NCI-H1694 treated with DMSO at 0.1 percent for 48 hours (cell line): ENCODE results near the gene LSMEM2.
"Not testable (repeated sequence)": the region's sequence is repeated elsewhere in the genome, so short reads cannot be mapped to it uniquely, and the experiment has no call there.

Experiments
- DNase-seq: peaks from one replicate; lab custom pipeline; 2025; lab: John Stamatoyannopoulos, UW

The LSMEM2 gene

GRCh38 chr3:50278880-50279224, at the start of gene LSMEM2:
LSMEM2 (plus strand) TSS chr3:50279087; CDS start chr3:50279114, 27 bp downstream.
- DNase-seq, result no peak

DNA sequence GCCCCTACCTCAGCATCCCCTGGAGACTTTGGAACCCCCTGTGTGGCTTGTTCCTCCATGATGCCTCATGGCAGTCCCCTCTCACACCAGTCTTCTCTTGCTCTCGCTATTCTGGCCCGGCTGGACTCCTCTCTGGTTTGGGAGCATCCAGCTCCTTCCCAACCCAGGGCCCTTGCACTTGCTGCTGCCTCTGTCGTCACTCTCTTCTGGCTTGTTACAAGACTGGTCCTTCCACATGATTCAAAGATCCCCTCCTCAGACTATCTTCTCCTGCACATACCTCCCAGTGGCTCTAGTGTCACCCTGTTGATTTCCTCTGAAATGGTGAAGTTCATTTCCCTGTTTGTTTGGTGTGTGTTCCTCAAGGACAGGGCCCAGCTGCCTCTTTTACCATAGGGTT, 49.4 kb upstream of the LSMEM2 start:
- no peak for DNase-seq

- DNase-seq, result no peak
These were observed 48.6 kb upstream of the LSMEM2 start for GRCh38 chr3:50230104-50230793.

GRCh38 chr3:50230794-50231125, 48.1 kb upstream of the LSMEM2 start:
- DNase-seq, result no peak

DNA sequence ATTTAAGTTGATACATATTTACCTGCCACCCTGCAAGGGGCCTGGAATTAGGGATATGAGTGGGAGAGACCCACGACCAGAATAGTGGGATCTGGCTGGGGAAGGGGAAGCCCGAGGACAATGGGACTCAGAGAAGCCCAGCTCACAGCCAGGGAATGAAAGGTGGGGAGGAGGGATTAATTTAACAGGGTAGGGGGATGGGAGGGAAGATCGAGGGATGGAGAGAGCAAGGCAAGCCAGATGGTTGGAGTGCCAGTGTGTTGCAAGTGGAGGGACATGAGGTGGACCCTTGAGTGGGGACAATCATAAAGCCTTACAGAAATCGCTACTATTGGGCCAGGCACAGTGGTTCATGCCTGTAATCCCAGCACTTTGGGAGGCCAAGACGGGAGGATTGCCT, 47.3 kb upstream of the LSMEM2 start:
- no peak for DNase-seq

DNA sequence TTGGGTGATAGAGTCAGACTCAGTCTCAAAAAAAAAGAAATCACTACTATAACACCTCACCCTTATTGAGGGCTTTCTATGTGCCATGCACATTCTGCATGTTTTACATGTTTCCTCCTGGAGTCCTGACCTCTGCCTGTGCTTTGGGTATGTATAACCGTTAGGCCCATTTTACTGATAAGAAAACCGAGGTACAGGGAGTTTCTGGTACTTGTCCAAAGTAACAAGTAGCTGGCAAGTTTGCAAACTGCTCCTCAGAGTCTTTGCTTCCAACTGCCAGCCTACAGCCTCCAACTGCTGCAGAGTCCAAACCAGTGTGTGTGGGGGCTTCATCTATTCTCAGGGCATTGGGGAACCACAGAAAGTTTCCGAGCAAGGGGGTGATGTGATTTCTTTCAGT, 46.6 kb upstream of the LSMEM2 start:
- DNase-seq, result no peak

DNA sequence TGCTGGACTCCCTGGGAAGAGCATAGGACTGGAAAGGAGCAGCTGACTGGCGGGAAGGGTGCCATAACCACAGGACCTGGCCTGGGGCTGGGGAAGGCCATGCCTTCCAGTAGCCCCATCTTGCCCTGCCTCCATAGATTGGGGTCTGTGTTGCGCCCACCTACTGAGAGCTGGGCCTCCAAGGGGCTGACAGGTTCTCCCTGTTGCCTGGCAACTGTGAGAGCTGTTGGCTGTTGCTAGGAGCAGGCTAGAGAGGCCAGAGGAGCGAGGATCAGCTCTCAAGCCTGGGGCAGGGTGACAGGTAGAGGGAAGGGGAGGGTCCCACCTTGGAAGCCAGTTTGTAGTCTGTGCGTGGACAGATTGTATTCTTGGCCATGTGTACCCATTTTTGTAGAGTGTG, 45.7 kb upstream of the LSMEM2 start:
- no peak for DNase-seq

- DNase-seq, result peak; percentile 93
These were observed 43.0 kb upstream of the LSMEM2 start, which contains the start of gene GNAI2 for GRCh38 chr3:50235716-50236483. GNAI2 (plus strand) TSS chr3:50236204; CDS start chr3:50236336, 132 bp downstream.

- no peak for DNase-seq
These were observed 42.3 kb upstream of the LSMEM2 start for GRCh38 chr3:50236484-50237132.

DNA sequence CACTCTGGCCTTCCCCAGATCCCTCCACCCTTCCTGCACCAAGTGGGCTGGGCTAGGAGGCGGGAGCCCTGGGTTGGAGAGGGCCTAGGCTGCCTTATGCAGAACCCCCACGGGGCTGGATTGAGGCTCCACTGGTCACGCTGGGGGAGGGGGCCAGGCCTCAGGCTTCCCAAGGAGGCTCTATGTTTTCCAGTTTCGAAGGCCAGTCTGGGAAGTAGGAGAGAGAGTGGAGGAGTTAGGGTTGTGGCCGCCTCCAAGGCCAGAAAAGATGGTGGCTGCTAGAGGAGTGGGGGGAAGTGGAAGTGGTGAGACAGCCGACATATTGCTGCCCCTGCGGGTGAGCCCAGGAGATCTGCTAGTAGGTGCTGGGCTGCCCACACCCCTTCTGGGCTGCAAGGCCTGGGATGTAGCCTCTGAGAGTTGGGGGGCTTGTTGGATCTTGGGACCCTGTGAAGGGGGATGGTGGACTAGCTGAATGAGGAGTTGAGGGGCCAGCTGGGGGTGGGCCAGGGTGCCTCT, 41.7 kb upstream of the LSMEM2 start:
- no peak for DNase-seq

DNA sequence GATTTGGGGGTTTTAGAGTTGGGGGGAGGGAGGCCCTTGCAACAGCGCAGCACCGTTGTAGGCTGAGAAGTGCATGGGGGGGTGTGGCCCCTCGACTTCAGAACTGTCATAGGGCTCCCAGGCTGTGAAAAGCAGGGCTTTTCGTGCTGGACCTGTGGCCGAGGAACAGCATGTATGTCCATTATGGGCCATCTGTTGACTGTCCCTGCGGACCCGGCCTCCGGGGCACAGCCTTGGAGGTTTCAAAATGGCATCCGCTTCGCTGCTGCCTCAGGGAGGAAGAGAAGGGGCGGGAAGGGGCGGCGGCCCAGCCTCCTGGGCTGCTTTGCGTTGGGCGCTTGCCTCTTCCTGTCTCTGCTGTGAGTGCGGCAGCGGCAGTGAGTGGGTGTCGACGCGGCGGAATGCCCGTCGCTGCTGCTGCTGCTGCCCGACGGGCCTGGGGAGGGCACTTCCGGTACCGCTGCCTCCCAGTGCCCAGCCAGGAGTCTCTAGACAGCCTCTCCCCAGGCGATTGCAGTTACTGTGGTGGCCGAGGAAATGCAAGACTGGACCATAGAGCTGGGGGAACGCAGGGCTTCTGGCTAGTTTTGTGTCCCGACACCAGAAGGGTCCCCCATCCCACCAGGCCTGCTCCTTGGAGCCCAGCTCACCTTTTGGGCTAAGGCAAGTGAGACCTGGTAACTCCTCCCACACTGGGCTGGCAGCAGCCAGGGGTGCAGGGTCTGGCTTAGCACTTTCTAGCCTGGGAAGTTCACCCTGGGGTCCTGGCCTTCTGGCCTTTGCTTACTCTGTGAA, 40.9 kb upstream of the LSMEM2 start:
- no peak for DNase-seq

DNA sequence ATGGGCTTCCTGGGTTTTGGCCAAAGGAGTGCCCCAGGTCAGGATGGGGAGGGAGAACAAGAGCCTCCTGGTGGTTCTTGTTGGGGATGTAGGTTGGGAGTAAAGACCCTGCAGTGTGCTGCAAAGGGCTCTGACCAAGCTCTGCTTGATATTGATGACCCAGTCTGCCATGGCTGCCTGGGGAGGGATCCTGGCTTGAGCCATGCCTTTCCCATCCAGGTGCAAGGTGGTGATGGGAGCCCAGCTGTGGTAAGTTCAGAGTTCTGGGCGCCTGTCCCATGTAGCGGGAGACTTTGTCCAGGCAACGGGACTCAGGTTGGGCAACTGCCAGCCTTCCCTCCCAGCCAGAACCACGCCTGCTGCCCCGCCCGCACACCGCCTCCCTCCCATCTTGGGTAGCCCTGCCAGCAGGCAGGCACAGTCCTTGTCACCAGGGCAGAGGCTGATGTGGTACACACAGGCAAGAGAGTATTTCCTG, 40.3 kb upstream of the LSMEM2 start:
- no peak for DNase-seq

- no peak for DNase-seq
These were observed 39.2 kb upstream of the LSMEM2 start for GRCh38 chr3:50239649-50240048.

DNA sequence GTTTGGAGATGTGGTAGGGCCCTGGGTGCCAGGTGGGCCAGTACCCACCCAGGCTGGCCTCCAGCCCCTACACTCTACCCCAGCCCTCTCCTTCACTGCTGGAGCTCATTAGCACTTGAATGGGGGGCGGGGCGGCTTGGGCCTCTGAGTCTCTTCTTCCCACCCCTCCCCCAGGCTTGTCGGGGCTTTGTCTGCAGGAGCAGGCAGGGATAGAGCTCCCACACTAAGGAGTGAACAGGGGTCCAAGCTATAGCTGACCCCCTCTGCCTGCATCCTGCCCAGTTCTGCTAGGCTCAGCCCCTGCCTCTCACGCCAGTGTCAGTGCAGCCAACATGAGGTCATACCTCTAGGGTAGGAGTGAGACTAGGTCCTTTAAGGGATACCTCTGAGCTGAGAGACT, 37.7 kb upstream of the LSMEM2 start:
- no peak for DNase-seq

GRCh38 chr3:50241713-50242380, 37.0 kb upstream of the LSMEM2 start:
- no peak for DNase-seq

DNA sequence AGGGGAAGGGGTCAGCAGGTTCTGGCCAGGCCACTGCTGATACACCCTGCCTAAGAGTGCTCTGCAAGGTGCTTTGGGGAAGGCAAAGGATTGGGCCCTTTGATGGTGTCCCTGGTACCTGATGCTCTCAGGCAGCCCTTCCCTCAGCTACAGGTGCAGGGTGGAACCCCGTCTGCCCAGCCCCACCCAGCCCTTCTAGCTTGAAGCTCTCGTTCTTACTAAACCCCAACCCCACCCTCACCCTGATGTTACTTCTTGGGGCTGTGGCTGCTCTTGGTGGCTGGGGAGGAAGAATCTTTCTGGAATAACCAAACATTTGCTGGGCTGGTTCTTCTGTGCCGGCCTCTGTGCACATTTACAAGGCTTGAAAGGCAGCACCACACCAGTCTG, 36.5 kb upstream of the LSMEM2 start:
- no peak for DNase-seq

- DNase-seq, result no peak
These were observed 35.9 kb upstream of the LSMEM2 start for GRCh38 chr3:50242851-50243542.

- no peak for DNase-seq
These were observed 35.4 kb upstream of the LSMEM2 start for GRCh38 chr3:50243543-50243895.

DNA sequence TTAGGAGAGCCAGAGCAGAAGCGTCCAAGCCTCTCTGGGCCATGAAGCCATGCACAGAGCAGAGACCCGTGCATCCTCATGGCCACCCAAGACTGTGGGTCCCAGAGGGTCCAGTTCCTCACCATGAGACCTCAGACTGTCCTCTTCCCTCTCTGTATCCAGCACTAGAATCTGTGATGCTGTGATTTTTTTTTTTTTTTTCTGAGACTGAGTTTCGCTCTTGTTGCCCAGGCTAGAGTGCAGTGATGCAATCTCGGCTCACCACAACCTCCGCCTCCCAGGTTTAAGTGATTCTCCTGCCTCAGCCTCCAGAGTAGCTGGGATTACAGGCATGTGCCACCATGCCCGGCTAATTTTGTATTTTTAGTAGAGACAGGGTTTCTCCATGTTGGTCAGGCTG, 34.1 kb upstream of the LSMEM2 start:
- DNase-seq, result not testable (repeated sequence)

DNA sequence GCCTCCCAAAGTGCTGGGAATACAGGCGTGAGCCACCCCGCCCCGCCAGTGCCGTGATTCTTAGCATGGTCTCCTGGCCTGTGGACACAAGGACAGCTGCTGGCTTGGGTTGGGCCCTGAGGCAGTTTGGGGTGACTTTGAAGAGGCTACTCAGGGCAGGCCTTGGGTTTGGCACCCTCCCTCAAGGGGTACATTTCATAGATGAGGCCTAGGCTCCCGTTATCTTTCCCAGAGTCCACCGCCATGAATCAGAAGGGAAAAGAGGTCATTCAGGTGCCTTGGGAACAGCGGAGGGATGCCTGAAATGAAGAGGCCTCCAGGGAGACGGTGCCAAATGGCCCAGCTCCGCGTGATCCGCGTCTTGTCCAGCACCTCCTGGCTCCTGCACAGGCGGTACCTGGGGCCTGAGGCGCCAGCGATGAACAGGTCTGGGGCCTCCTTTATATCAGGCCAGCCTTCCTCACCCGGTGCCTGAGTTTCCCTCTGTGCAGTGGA, 33.6 kb upstream of the LSMEM2 start:
- DNase-seq, result no peak
